GM21367 (cell line): ENCODE measurements around the gene ORC1.
A peak's percentile ranks its signal among the peaks of the same experiment; 100 is the strongest.

Source experiments
- ATAC-seq: cut with Tn5 transposase; IDR thresholded peaks from one replicate; pipeline ENCODE4 v1.9.1; 2021; ENCODE audit not compliant: unreplicated experiment

ORC1 gene

DNA sequence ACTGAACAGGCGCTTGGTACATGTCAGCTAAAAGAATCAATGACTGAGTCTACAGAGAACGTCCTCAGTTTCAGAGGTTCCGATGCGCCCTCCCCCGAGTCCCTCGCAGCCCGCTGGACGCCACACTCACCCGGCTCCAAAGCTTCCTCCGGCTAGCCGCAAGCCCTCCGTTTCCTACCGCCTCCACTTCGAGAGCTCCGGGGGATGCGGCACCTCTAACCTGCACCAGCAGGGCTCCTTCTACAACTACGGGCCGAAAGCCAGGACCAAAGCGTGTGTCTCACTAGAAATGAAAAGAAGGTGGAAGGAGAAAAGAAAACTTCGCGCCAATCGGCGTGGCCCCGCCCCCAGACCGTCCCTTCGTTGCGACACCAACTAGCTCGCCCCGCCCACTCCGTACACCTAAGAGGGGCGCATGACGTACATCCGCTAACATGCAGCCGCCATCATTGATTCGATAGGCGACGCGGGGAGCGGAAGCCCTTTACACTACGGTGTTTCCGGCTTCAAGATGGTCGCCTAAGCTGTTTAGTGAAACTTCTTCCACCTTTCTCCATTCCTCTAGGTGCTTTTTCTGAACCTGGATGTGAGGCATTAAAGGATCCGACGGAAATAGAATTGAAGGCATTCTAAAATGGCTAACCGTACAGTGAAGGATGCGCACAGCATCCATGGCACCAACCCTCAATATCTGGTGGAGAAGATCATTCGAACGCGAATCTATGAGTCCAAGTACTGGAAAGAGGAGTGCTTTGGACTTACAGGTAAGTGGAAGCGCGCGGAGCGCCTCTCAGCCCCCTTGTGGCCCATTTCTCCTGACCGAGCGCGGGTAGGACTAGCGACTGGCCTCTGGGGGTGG, at the start of gene ORC1, which contains the start of gene PRPF38A:
Gene ORC1 (minus strand): TSS at position 308 of the 859 bp plus-strand sequence. CDS start 2,200 bp downstream, outside the sequence.
Gene PRPF38A (plus strand): TSS at position 487 of the 859 bp plus-strand sequence. CDS start 148 bp downstream, at position 635.
- ATAC-seq = peak; percentile 85

DNA sequence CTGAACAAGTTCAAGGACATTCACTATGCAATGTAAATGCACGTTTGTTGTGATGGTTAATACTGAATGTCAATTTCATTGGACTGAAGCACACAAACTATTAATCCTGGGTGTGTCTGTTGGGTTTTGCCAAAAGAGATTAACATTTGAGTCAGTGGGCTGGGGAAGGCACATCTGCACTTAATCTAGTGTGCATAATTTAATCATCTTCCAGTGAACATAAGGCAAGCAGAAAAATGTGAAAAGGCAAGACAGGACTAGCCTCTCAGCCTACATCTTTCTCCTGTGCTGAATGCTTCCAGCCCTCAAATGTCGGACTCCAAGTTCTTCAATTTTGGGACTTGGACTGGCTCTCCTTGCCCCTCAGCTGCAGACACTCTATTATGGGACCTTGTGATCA, 40.2 kb upstream of the ORC1 start:
- ATAC-seq = no peak

DNA sequence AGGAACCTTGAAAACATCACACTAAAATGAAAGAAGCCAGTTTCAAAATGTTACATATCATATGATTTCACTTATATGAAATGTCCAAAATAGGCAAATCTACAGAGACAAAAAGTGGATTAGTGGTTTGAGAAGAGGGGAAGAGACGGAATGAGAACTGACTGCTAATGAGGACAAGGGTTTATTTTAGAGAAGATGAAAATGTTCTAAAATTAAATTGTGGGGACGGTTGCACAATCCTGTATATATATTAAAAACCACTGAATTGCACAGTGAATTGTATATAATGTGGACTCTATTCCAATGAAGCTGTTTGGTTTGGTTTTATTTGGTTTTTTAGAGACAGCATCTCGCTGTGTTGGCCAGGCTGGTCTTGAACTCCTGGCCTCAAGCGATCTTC, 35.8 kb upstream of the ORC1 start:
- ATAC-seq = no peak

DNA sequence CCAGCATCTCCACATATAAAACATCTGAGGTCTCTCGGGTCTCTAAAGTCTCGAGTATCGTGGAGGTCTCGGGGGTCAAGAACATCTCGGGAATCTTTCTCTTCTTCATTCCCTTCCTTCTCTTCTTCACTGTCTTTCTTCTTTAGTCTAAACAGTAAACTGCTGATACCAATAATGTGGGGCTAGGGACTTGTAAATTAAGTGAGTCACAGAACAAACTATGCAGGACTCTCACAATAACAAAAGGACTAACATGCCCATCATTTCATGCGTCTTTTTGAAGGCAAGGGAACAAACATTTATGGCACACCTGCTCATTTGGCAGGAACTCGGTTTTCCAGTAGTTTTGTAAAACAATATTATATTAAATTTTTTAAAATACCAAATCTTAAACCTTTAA, 32.6 kb upstream of the ORC1 start:
- ATAC-seq = no peak

DNA sequence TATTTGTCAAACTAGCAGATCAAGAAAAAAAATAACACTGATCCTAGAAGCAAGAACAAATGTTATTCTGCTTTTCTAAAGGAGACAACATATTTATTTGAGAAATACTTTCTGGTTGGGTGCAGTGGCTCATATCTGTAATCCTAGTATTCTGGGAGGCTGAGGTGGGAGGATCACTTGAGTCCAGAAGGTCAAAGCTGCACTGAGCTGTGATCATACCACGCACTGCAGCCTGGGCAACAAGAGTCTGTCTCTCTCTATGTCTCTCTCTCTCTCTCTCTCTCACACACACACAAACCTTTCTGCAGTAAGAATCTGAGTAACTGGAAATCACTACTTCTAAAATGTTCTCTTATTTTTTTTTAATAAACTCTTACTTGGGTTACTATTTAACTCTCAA, 31.4 kb upstream of the ORC1 start:
- no peak for ATAC-seq

DNA sequence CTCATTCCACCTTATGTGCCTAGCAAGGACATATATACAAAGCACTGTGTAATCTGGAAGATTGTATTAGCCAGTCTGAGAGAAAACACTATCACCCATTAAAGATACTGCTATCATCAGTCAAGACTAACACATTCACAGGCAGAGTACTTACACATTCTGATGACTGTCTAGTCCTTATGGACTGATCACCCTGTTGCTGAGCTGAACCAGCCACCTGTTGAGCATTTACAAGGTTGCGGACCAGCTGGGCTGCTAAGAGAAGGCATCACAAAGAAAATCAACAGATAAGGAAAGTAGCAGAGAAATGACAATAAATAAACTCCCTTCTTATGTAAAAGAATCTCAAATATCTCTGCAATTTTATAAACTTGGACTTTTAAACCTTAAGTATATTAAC, 31.0 kb upstream of the ORC1 start:
- no peak for ATAC-seq

DNA sequence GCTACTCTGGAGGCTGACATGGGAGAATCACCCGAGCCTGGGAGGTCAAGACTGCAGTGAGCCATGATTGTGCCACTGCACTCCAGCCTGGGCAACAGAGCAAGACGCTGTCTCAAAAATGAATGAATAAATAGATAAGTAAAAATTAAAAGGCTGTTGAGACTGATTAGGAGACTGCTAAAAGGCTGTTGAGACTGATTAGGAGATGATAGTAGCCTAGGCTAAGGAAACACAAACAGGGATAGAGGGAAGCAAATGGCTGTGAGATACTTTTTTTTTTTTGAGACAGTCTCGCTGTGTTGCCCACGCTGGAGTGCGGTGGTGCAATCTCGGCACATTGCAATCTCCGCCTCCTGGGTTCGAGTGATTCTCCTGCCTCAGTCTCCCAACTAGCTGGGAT, 28.6 kb upstream of the ORC1 start:
- no peak for ATAC-seq

DNA sequence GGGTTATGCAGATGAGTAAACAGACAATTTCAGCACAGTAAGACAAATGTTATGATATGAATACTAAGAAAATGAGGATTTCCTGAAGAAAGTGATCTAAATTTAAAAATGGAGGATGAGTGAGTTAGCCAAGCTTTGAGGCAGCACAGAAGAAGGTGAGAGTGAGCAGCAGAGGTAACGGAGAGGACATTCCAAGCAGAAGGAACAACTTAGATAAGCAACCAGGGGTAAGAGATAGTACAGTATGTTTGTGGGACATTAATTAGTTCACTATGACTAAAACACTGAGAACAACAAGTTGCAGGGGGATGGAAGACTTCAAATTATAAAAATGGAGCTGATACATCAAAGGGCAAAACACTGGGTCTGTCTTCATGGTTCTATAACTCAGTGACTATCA, 22.9 kb upstream of the ORC1 start:
- ATAC-seq = no peak

DNA sequence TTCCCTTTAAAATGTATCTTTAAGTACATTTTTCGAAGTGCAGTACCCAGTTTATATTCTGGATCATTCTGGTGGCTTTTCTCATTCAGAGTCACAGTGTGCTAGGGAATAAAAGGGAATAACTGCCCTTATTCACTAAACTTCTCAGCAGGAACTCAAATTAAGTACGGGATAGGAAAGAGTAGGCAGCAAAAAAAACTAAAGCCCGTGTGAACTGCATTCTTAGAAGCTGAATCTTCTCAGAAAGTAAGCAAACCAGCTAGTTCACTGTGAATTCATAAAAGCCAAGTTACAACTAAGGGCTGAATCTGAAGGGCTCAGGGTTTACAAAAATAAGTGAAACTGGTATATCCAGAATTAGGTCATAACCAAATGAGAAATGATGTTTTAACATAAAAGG, 22.1 kb upstream of the ORC1 start:
- ATAC-seq = no peak

DNA sequence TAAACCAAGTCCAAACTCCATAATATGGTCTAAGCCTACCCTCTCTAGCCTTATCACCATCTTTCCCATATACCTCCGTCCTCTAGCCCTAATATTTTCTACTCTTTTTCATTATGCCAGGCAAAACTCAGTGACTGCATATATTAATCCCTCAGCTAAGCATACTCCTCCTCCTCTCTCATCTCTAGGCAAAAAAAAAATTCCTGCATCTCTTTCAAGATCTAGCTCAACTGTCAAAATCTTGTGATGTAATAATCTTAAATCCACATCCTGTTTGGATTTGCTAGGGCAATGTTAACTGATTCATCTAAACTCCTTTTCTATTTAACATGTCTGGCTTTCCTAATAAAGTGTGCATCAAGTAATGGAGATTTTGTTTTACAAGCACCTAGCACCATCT, 20.6 kb upstream of the ORC1 start:
- no peak for ATAC-seq

DNA sequence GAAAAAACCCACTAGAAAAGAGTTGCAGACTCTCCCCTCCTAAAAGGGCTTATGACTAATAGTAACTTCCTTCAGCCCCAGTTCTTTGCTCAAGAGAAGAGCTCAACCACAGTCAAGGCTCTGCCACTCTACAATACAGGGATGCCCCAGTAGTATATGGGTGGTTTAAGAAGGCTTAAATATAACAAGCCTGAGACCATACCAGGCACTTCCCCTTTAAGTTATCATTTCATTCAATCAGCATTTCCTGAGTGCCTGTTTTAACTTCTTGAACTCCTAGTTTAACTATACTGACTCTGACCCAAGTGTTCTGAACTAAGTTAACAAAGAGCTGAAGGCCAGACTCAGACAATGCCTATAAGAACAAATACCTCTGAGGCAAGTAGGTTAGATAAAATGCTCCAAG, 20.0 kb upstream of the ORC1 start:
- no peak for ATAC-seq

DNA sequence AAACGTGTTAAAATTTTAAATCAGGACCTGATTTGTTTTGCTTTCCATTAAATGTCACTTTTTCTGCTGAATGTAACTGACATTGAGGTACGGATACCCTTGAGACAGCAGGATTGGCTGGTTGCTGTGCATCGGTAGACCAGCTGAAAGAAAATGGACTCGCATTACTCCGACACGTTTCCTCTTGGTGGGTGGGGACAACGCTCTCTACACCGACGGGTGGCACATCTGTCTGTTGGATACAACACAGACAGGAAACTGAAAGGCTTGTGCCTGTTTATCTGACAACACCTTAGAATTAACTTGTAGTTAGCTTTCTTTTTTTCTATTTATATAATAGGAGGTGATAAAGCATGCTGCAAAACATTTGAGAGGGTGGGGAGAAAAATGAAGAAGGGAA, 19.5 kb upstream of the ORC1 start:
- ATAC-seq = no peak

DNA sequence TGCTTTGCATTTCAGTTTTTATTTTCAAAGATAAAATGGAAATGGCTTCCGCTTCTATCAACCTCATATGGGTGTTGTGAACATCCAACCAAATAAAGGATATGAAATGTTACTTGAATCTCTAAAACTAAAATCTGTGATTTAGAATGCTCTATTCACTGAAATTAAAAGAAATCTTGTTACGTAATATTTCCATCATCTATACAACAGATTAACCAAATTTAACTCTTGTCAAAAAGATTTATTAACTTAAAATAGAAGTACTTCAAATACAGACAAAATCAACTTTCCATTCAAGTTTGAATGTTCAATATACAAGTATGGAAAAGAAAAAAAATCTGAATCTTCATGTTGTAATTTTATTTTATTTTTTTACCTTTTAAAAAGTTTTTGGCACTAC, 18.8 kb upstream of the ORC1 start:
- ATAC-seq = no peak

DNA sequence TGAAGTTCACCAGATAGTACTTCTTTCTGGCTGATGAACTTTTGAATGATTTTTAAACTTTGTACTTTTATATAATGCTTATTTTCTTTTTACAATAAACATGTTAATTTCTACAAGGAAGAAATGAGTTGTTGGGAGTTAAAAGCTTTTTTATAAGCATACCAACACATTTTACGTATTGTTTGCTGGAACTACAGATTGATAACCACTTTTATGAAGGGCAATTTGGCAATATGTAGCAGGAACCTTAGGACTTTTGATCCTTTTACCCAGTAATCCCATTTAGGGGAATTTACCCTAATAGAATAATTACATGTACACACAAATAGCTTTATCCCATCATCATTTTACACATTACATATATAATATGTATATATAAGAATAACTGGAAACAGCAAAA, 16.5 kb upstream of the ORC1 start:
- no peak for ATAC-seq

DNA sequence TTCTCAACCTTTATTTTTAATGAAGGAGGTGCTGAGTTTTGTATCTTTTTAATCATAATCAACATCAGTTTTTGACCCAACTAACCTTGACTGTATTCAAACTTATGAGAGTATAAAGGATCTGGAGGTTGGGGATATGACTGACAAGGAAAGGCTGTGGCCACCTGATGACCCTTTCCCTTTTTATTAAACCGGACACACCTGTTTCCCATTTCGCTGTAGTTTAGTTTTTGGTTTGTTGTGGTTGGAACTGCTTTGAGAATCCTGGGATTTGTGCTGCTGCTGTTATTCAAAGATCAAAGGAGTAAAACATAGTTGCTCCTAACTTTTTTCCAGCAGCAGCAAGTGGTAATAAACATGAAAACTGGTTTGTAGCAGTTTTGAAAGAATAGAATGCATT, 12.6 kb upstream of the ORC1 start:
- no peak for ATAC-seq

DNA sequence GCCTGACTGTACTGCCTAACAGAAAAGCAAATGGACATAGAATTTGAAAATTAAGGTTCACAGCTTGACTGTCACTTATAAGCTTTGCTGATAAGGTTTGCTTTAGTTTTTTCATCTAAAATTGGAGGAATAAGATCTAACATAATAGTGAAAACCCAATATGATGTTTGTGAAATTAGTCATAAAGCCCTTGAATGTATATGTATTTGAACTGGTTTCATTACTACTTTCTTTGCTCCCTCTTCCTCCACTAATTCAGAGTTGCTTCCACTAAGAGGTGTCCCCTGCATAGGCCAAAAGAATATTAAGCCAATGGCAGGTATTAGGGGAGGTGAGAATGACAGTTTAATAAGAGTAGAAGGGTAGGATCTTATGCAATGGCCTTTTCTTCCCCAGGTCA, 10.7 kb upstream of the ORC1 start:
- no peak for ATAC-seq

DNA sequence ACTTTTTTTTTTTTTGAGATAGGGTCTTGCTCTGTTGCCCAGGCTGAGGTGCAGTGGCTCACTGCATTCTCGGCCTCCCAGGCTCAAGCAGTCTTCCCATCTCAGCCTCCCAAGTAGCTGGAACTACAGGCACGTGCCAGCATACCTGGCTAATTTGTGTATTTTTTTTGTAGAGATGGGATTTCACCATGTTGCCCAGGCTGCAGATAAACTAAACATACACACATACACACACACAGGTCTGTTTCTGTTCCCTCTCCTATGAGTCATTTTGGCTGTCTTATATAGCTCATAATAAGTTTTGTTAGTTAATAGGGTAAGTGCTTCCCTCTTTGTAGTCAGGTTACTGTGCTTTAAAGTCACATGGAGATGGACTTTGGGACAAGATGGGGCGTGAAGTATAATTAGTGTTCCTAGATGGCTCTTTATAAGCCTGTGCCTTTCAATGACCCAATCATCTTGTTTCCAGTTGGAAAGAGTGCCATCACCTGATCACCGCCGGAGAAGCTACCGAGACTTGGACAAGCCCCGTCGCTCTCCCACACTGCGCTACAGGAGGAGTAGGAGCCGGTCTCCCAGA, 9.3 kb upstream of the ORC1 start:
- no peak for ATAC-seq

DNA sequence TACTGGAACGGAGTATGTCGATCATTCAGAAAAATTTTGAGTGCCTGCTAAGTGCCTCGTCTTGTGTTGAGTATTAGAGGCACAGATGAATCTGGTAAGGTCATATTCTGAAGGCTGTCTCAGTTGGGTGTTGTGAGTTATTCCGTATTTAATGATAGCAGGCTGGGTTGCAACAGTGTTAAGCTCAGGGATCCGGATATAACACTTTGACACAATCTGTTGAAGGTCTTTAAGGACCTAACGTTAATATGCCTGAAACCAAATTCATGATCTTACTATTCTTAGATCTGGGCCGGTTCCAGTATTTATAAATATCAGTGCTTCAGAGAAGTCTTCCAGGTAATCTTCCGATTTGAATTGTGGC, 734 bp upstream of the ORC1 start:
- ATAC-seq = no peak

DNA sequence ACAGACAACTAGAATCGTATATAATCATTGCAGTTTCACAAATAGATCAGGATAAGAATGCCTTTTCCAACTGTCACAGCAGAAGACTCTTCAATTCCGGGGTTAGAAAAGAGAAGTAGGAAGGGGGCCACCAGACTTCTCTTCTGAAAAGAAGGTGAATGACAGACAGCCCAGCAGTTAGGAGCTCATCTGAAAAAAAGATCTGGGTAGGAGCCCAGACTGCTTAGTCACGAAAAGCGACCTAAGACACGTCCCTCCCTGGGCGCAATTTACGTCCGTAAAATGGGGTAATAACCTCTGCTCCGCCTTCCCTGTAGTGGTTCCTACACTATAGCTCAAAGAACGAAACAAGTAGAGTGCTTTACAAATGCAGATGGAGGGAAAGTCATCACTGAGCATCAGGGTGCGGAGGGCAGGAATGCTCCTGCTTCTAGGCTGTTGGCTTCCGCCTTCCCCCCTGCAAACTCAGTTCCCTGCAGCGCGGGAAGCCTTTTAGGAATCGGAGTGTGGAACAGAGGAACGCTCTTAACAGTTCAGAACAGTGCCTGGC, 582 bp downstream of the ORC1 start:
- peak; percentile 32 for ATAC-seq

DNA sequence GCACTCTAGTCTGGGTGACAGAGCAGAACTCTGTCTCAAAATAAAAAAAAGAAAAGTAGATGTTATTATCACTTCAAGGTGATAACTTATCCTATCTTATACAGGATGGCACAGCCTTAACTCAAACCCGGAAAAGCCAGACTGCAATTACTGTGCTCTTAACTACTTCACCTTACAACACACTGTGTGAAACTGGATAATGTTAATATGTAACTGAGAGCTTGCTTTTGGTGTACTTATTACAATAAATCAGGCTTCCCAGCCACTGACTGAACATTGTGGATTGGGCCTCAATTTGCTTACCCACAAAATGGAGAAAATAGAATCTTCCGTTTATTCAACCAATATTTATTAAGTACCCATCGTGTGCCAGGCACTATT, 1.4 kb downstream of the ORC1 start:
- ATAC-seq = no peak

DNA sequence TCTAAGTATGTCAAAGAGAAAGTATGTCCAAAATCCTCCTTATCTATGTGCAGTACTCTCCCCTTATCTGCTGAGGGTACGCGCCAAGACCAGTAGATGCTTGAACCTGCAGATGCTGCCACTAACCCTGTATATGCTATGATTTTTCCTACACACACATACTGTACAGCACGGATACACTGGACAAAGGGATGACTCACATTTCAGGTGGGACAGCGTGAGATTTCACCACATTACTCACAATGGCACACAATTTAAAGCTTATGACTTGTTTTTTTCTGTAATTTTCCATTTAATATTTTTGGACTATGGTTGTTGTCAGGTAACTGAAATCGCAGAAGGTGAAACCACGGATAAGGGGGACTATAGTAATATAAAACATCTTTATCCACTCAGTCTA, 4.1 kb downstream of the ORC1 start:
- ATAC-seq = no peak

DNA sequence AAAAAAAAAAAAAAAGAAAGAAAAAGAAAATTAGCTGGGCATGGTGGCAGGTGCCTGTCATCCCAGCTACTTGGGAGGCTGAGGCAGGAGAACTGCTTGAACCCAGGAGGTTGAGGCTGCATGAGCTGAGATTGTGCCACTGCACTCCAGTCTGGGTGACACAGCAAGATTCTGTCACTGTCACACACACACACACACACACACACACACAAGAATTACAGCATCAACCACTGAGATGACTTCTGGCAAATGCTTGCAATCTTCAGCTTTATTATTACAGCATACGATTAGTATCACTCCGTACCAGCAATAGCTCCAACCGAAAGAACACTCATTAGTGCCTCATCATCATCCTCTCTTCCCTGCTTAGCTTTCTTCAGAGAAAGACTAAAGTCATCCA, 4.6 kb downstream of the ORC1 start:
- ATAC-seq = no peak
